DOHH2 (cell line): ENCODE data around the gene DERA.

Experiments used
- CTCF ChIP-seq: fragments of 200-600 bp; sonication (generic); IDR thresholded peaks from one replicate; pipeline ENCODE4 v1.5.1; 2014; ENCODE audit warnings: antibody characterized with exemption, mild to moderate bottlenecking, low read depth, low read length; ENCODE audit not compliant: poor library complexity, severe bottlenecking
- EZH2phosphoT487 ChIP-seq: fragments of 200-600 bp; sonication (generic); IDR thresholded peaks from 2 replicates; pipeline ENCODE4 v1.6.1; 2017; ENCODE audit warnings: borderline replicate concordance, mild to moderate bottlenecking, antibody characterized with exemption, low read length, moderate library complexity, mixed read lengths

- no peak for TF ChIP-seq CTCF
- no peak for TF ChIP-seq EZH2phosphoT487
Observed at GRCh38 chr12:16046266-16046665, 135.1 kb downstream of the DERA start.
